ENCODE data around the gene FADS6.
"Not testable (repeated sequence)": the region's sequence is repeated elsewhere in the genome, so short reads cannot be mapped to it uniquely, and the experiment has no call there.

FADS6 gene

DNA sequence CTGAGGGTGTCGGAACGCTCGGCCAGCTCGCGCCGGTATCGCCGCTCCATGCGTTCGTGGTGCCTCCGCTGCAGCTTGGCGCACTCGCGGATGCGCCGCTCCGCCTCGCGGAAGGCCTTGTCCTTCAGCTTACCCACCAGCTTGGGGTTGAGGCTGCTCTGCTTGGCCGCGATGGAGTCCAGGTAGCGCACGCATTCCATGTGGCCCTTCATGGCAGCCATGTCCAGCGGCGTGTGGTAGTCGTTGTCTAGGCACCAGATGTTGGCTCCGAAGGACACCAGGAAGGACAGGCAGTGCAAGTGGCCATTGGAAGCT is 26.8 kb upstream of the FADS6 start:
- no peak for DNase-seq

GRCh38 chr17:74919440-74920305 is 26.2 kb upstream of the FADS6 start:
- no peak for DNase-seq

DNA sequence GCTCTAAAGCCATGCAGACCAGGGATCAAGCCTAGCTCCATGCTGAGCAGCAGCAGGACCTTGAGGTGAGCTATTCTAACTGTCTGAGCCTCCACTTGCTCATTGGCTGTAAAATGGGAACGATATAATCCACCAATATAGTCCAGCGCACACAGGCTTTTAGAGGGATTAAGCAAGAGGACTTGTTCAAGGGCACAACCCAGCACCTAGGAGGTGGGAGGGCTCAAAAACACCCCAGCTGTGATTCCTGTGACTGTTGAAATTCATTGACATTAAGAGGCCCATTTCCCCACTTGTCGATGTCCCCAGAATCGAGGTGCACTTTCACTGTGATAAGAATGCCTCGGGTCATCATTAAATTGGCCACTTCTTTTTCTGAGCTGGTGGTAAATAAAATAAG is 25.5 kb upstream of the FADS6 start:
- DNase-seq, result no peak

GRCh38 chr17:74917430-74917829 is 24.0 kb upstream of the FADS6 start:
- peak in 1 of 2 donors; percentile 18 for DNase-seq

- no peak for DNase-seq
Observed at GRCh38 chr17:74916851-74917199, 23.4 kb upstream of the FADS6 start.

DNA sequence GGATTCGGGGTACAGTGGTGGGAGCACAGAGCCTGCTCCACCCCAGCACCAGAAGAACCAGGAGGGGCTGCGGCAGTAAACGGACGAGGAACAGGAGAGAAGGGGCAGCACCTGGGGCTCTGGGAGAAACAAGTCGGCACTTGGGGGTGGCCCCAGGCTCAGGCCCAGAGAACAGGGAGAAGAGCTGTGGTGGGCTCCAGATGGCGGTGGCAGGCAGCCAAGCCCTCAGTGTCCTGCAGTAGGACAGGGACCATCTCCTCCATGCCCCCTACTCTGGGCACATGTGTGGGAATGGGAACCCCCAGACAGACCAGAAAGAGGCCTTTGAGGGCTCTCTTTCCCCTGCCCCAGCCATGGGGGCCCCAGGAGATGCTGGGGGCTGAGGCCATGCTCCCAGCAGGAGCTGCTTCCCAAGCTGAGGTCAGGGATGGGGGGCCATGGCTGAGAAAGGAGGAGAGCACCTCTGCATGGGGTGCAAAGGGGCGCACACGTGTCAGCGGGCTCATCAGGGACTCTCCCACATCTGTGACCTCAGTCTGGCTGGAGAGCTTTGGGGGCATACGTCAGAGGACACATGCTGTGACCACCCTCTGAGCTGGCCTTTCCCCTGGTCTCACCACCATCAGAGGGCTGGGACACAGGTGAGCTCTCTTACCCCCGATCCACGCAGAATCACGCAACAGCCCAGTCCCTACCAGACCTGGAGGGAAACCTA is 22.9 kb upstream of the FADS6 start:
- no peak for DNase-seq

DNA sequence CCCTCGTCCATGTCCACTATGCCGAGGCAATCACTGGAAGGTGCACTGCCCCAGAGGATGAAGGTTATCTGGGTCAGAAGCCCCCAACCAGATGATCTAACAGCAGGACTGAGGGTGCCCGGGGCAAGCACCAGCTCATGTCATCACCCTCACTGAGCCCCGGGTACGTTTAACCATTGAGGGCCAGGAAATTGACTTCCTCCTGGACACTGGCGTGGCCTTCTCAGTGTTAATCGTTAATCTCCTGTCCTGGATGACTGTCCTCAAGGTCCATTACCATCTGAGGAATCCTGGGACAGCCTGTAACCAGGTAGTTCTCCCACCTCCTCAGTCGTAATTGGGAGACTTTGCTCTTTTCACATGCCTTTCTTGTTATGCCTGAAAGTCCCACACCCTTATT is 18.0 kb upstream of the FADS6 start:
- DNase-seq, result not testable (repeated sequence)

GRCh38 chr17:74909097-74909496 is 15.7 kb upstream of the FADS6 start:
- not testable (repeated sequence) for DNase-seq

GRCh38 chr17:74907012-74907411 is 13.6 kb upstream of the FADS6 start:
- DNase-seq, result no peak

DNA sequence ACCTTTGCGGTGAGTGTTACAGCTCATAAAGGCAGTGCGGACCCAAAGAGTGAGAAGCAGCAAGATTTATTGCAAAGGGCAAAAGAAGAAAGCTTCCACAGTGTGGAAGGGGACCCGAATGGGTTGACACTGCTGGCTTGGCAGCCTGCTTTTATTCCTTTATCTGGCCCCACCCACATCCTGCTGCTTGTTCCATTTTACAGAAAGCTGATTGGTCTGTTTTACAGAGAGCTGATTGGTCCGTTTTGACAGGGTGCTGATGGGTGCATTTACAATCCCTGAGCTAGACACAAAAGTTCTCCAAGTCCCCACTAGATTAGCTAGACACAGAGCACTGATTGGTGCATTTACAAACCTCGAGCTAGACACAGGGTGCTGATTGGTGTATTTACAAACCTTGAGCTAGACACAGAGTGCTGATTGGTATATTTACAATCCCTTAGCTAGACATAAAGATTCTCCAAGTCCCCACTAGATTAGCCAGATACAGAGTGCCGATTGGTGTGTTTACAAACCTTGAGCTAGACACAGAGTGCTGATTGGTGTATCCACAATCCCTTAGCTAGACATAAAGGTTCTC is 12.9 kb upstream of the FADS6 start:
- not testable (repeated sequence) for DNase-seq

GRCh38 chr17:74904687-74905409 is 11.4 kb upstream of the FADS6 start:
- no peak for DNase-seq

GRCh38 chr17:74903671-74904070 is 10.2 kb upstream of the FADS6 start:
- DNase-seq, result no peak

- no peak for DNase-seq
Observed at GRCh38 chr17:74903034-74903433, 9.6 kb upstream of the FADS6 start.

DNA sequence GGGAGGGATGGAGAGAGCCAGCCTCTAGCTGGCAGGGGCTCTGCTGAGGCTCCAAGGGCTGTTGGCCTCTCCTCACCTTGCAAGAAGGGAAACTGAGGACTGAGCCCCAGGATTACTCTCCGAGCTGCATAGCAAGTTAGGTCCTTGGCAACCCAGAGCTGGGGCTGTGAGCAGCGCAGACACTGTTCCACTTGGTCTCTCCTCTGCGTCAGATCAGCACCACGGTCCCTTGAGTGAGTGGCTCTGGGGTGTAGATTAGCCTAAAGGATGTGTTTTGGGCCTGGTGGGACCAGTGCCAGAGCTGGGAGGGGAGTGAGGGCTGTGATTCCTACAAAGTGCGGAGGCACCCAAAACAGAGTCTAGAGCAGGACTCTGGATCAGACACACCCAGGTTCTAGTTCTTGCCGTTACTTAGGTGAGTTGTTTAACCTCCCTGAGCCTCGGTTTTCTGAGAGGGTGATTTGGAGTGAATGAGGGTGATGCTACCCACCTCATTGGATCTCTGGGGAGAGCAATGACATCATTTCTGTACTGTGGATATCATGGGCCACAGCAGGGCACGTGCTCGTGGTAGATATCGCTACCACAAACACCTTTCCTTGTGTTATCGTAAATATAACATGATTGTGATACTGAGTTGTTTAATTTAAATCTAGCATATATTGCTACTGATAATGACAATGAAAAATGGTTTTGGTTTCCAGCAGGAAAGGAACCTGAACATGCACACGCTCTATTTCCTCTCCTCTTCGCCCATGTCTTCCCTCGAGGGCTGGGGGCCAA is 8.1 kb upstream of the FADS6 start:
- no peak for DNase-seq

- no peak for DNase-seq
Observed at GRCh38 chr17:74900208-74900607, 6.8 kb upstream of the FADS6 start.

DNA sequence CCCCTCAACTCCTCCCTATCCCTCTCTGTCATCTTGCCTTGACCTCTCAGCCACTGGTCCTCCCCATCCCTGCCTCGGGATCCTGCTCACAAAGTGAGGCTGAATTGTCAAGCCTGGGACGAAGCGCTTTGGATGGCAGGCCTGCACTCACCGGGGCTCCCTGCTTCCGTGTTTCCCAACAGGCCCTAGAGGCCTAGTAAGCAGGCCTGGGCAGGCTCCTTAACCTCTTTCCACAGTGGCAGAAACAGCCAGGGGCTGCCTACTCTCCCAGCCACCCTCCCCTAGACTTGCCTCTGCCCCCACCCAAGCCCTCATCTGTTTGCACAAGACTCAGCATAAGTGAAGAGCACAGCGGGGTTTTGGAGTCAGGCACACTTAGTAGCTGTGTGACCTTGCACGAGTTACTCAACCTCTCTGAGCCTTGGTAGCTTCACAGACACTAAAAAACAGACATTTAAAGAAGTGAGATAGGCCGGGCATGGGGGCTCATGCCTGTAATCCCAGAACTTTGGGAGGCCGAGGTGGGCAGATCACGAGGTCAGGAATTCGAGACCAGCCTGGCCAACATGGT is 5.0 kb upstream of the FADS6 start:
- DNase-seq, result no peak

GRCh38 chr17:74893936-74894671 is 671 bp upstream of the FADS6 start:
- no peak for DNase-seq

DNA sequence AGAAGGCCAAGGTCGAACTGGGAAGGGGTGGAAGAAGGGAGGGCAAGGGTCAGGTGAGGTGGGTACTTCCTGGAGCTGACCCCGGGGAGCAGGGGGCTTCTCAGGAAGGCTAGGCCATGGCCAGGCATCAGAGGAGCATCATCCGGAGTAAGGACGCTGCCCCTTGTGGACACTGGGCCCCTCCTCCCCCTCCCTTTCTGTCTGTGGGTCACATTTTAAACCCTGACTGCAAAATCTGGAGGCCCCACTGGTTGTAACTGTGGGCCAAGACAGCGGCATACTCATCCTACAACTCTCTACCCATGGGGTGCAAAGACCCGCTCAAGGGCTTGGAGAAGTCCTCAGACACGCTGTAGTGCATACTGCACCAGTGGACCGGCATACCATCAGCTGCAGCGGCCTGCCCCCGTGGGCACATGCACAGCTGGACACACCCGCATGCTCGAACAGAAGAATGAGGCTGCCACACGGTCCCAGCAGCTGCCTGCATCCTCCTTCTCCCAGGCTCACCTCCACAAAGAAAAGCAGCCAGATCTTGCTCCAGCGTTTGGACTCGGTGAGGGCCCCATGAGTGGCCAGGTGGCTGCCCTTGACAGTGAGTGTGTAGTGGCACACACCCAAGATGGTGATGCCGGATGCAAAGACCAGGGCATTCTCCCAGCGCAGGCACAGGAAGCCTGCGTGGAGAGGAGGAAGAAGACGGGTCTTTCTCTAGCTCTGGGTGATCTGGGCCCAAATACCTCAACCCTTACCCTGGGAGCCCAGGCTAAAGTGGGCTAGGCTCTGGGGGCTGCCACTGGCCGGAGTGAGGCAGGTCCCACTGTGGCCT is 1.2 kb downstream of the FADS6 start:
- DNase-seq, result no peak

GRCh38 chr17:74890554-74890953 is 2.9 kb downstream of the FADS6 start:
- no peak for DNase-seq

DNA sequence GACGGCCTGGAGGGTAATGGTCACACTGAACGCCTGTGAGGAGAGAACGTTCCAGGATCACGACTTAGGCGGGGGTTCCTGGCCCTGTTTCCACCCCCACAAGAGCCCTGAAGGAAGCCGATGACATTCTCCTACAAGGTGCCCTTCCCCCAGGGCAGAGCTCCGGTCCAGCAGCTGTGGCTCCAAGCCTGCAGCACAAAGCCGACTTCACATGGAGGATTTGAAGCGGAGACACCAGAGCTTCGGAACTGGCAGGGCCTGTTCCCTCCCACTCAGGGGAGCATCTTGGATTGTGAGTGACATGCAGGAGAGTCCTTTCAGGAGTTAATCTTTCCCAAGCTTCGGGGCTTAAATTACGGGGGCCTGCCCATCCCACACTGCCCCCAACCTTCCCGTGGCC is 5.0 kb downstream of the FADS6 start:
- no peak for DNase-seq
